Type B pancreatic cell (in vitro differentiated cells): ENCODE measurements around the gene BECN2. TPM values are rescaled to one million over a fixed set of nuclear protein-coding genes. Genes with fewer than 3 reads are reported as not detected.

Experiments used
- DNase-seq: peaks from one replicate; pipeline ENCODE4 v3.0.0; 2021; ENCODE audit warnings: mixed read lengths; ENCODE audit not compliant: unreplicated experiment; ENCODE audit errors: extremely low spot score
- H3K27ac Mint-ChIP-seq: 2 replicates; pipeline ENCODE4 v1.8.0; 2021; ENCODE audit warnings: mild to moderate bottlenecking, mixed read lengths
- H3K27me3 Mint-ChIP-seq: 2 replicates; pipeline ENCODE4 v1.8.0; 2021; ENCODE audit warnings: mixed read lengths
- H3K36me3 Mint-ChIP-seq: 2 replicates; pipeline ENCODE4 v1.8.0; 2021; ENCODE audit warnings: mixed read lengths
- H3K4me1 Mint-ChIP-seq: one replicate; pipeline ENCODE4 v1.8.0; 2021; ENCODE audit warnings: mixed read lengths; ENCODE audit not compliant: unreplicated experiment
- H3K4me3 Mint-ChIP-seq: 2 replicates; pipeline ENCODE4 v1.8.0; 2021; ENCODE audit warnings: mild to moderate bottlenecking, mixed read lengths
- H3K9me3 Mint-ChIP-seq: 2 replicates; pipeline ENCODE4 v1.8.0; 2021; ENCODE audit warnings: mixed read lengths
- total RNA-seq: library from RNA; stranded (reverse); gene quantifications from 2 replicates; pipeline ENCODE4 v1.2.1, GENCODE V29; 2021; ENCODE audit warnings: low replicate concordance
- TF ChIP-seq, protein P1 (sequence below): fragments of 200-600 bp; sonication (generic); conservative IDR thresholded peaks from 2 replicates; pipeline ENCODE4 v1.5.0; 2021; ENCODE audit warnings: antibody characterized with exemption, mild to moderate bottlenecking

The BECN2 gene
- total RNA-seq, 1 donor from 2014 or later = not detected

DNA sequence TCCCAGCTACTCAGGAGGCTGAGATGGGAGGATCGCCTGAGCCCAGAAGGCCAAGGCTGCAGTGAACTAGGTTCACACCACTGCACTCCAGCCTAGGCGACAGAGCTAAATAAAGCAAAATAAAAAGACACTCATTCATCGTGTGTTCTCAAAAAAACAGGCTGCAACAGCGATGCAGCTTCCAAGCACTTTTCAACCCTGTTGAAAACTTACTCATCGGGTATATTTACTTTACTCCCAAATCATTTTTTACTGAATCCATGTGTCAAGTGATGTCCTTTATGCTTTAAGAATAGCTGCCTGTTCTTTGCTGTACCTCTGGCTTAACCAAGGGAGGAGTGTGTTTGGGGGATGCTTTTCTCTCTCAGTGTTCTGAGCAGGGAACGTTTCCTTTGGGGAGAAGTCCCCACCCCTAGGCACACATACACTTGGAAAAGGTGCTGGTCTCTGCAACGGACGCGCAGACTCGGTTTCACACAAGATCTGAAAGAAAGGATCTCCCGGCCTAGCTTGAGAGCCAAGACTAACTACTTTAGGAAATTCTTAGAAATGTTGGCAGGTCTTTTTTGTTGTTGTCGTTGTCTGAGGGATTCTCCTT, 39.9 kb downstream of the BECN2 start:
- H3K9me3 Mint-ChIP-seq = no peaks in the 10 kb centered on the region
- peaks cover 9% of the 10 kb centered on the region for H3K4me1 Mint-ChIP-seq
- no peak overlapping the region for H3K27ac Mint-ChIP-seq
- H3K36me3 Mint-ChIP-seq = no peaks in the 10 kb centered on the region
- TF ChIP-seq, protein P1, sequence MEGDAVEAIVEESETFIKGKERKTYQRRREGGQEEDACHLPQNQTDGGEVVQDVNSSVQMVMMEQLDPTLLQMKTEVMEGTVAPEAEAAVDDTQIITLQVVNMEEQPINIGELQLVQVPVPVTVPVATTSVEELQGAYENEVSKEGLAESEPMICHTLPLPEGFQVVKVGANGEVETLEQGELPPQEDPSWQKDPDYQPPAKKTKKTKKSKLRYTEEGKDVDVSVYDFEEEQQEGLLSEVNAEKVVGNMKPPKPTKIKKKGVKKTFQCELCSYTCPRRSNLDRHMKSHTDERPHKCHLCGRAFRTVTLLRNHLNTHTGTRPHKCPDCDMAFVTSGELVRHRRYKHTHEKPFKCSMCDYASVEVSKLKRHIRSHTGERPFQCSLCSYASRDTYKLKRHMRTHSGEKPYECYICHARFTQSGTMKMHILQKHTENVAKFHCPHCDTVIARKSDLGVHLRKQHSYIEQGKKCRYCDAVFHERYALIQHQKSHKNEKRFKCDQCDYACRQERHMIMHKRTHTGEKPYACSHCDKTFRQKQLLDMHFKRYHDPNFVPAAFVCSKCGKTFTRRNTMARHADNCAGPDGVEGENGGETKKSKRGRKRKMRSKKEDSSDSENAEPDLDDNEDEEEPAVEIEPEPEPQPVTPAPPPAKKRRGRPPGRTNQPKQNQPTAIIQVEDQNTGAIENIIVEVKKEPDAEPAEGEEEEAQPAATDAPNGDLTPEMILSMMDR = no peak
- no peaks in the 10 kb centered on the region for H3K27me3 Mint-ChIP-seq
- no peak for DNase-seq
- H3K4me3 Mint-ChIP-seq = peak overlapping the region; percentile 67

DNA sequence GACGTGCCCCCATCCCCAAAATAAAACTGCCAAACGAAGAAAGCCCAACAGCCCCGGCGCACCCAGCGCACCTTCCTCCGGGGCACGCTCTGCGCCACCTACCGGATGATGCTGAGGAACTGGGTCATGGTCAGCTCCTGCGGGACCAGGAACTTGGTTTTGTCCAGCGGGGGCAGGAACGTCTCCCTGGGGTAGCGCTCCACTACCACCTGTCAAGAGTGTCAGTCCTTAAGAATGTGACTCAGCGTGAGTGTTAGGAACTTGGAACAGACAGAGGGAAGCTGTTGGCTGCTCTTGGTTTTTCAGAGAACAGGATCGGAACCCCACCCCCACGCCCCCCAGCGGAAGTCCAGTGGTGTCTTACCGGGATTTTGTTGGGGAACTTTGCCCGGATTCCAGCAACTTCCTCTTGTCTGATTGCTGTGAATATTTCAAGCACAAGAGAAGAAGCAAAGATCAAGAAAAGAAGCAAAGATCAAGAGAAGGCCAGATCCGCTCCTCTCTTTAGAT, 40.9 kb downstream of the BECN2 start:
- no peaks in the 10 kb centered on the region for H3K36me3 Mint-ChIP-seq
- TF ChIP-seq, protein P1 = peak; percentile 79
- no peak overlapping the region for H3K27ac Mint-ChIP-seq
- H3K4me3 Mint-ChIP-seq = peak overlapping the region; percentile 72
- peaks cover 10% of the 10 kb centered on the region for H3K4me1 Mint-ChIP-seq
- no peaks in the 10 kb centered on the region for H3K9me3 Mint-ChIP-seq
- no peaks in the 10 kb centered on the region for H3K27me3 Mint-ChIP-seq
- peak; percentile 69 for DNase-seq

- Mint-ChIP-seq H3K4me1 (peaks cover 10% of the 10 kb centered on the region), H3K4me3 (peak within 1 kb of the TSS; percentile 72), H3K9me3 (no peaks in the 10 kb centered on the region), H3K27me3 (no peaks in the 10 kb centered on the region), H3K36me3 (no peaks in the 10 kb centered on the region), H3K27ac (no peak within 1 kb of the TSS)
- no peak for DNase-seq
- TF ChIP-seq, protein P1 = no peak
These were observed 41.5 kb downstream of the BECN2 start, which contains the start of gene MAP1LC3C for GRCh38 chr1:241999026-241999425. Gene MAP1LC3C, minus strand, starts transcription at chr1:241999098. Its CDS starts 90 bp downstream, at chr1:241999008.

DNA sequence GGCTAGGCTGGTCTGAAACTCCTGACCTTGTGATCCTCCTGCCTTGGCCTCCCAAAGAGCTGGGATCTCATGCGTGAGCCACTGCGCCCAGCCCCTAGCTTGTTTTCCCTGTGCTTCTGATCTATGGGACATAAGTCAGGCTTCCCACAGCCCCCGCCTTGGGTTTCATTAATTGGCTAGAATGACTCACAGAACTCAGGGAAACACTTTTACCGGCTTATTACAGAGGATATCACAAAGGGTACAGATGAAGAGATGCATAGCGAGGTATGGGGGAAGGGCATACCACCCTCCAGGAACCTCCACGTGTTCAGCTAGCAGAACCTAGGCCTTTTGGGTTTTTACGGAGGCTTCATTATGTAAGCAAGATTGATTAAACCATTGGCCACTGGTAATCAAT, 42.9 kb downstream of the BECN2 start:
- Mint-ChIP-seq H3K27me3 (no peaks in the 10 kb centered on the region), H3K9me3 (no peaks in the 10 kb centered on the region), H3K36me3 (no peaks in the 10 kb centered on the region), H3K27ac (no peak overlapping the region), H3K4me1 (peaks cover 10% of the 10 kb centered on the region), H3K4me3 (no peak overlapping the region)
- DNase-seq = no peak
- TF ChIP-seq, protein P1 = no peak

- H3K27ac Mint-ChIP-seq = no peak overlapping the region
These were observed 44.5 kb downstream of the BECN2 start for GRCh38 chr1:242002072-242002471.

More at GRCh38 chr1:242002072-242002471, 44.5 kb downstream of the BECN2 start:
- Mint-ChIP-seq H3K9me3 (no peaks in the 10 kb centered on the region), H3K36me3 (no peaks in the 10 kb centered on the region), H3K27me3 (no peaks in the 10 kb centered on the region), H3K4me1 (peaks cover 10% of the 10 kb centered on the region), H3K4me3 (no peak overlapping the region)
- DNase-seq = no peak
- TF ChIP-seq, protein P1 = no peak
